ENCODE measurements around the gene CST3.

- TF ChIP-seq CTCF (conservative IDR thresholded peaks at IDR 0.05; ENCODE audit: low read depth, low read length) (no peak), EZH2phosphoT487 (IDR thresholded peaks at IDR 0.05; ENCODE audit: borderline replicate concordance, low read length) (no peak)
Observed at GRCh38 chr20:23651117-23651516, 13.4 kb upstream of the CST3 start.
